ENCODE data around the gene PACSIN3.

The PACSIN3 gene

DNA sequence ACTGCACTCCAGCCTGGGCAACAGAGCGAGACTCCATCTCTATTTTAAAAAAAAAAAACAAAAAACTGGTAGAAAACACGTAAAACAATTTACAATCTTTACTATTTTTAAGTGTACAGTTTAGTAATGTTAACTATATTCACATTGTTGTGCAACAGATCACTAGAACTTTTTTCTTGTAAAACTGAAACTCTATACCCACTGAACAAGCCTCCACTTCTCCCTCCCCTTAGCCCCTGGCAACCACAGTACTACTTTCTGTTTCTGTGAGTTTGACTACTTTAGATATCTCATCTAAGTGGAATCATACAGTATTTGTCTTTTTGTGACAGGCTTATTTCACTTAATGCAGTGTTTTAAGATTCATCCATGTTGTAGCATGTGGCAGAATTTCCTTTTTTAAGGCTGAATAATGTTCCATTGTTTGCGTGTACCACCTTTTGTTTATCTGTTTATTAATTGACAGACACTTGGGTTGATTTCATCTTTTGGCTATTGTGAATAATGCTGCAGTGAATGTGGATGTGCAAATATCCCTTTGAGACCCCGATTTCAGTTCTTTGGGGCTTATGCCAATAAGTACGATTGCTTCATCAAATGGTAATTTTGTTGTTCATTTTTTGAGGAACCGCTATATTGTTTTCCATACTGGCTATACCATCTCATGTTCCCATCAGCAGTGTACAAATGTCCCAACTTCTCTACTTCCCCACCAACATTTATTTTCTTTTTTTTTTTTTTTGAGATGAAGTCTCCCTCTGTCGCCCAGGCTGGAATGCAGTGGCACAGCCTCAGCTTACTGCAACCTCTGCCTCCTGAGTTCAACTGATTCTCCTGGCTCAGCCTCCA is 39.5 kb upstream of the PACSIN3 start:
- Histone ChIP-seq H3K4me1 (ENCODE audit: control insufficient read depth, low read length) (peaks cover 14% of the 10 kb centered on the region), H3K9me3 (ENCODE audit: control insufficient read depth, insufficient read depth, low read length) (no peaks in the 10 kb centered on the region), H3K27me3 (ENCODE audit: control insufficient read depth, low read length) (no peaks in the 10 kb centered on the region), H3K27ac (ENCODE audit: low read depth, low read length) (no peak overlapping the region), H3K36me3 (ENCODE audit: control insufficient read depth, low read length) (peaks cover 9% of the 10 kb centered on the region), H3K79me2 (ENCODE audit: control insufficient read depth, low read length) (no peaks in the 10 kb centered on the region), H3K4me3 (ENCODE audit: low read length) (no peak overlapping the region), H3K4me2 (ENCODE audit: low read length) (no peak overlapping the region), H3K9me2 (replicated peaks; ENCODE audit: control insufficient read depth, low read length) (no peaks in the 10 kb centered on the region), H3F3A (ENCODE audit: control insufficient read depth, insufficient read depth) (no peaks in the 10 kb centered on the region), H4K20me1 (ENCODE audit: control insufficient read depth, insufficient read depth, low read depth, low read length) (no peaks in the 10 kb centered on the region)
- TF ChIP-seq EZH2phosphoT487 (IDR thresholded peaks at IDR 0.05; ENCODE audit: borderline replicate concordance, low read length) = no peak
- TF ChIP-seq, protein P1, sequence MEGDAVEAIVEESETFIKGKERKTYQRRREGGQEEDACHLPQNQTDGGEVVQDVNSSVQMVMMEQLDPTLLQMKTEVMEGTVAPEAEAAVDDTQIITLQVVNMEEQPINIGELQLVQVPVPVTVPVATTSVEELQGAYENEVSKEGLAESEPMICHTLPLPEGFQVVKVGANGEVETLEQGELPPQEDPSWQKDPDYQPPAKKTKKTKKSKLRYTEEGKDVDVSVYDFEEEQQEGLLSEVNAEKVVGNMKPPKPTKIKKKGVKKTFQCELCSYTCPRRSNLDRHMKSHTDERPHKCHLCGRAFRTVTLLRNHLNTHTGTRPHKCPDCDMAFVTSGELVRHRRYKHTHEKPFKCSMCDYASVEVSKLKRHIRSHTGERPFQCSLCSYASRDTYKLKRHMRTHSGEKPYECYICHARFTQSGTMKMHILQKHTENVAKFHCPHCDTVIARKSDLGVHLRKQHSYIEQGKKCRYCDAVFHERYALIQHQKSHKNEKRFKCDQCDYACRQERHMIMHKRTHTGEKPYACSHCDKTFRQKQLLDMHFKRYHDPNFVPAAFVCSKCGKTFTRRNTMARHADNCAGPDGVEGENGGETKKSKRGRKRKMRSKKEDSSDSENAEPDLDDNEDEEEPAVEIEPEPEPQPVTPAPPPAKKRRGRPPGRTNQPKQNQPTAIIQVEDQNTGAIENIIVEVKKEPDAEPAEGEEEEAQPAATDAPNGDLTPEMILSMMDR (IDR thresholded peaks at IDR 0.05; ENCODE audit: low read depth, low read length, poor library complexity, severe bottlenecking) = no peak

DNA sequence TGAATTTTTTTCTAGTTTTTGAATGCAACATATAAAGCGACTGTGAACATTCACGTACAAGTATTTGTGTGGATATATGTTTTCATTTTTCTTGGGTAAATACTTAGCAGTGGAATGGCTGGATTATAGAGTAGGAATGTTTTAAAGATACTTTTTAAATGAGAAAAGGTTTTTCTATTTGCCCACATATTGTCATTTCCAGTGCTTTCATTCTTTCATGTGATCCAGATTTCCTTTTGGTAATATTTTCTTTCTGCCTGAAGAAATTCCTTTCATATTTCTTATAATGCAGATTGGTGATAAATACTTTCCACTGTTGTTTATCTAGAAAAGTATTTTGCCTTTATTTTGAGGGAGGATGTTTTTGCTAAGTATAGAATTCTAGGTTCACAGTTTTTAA is 36.5 kb upstream of the PACSIN3 start:
- Histone ChIP-seq H3K9me3 (ENCODE audit: control insufficient read depth, insufficient read depth, low read length) (no peaks in the 10 kb centered on the region), H4K20me1 (ENCODE audit: control insufficient read depth, insufficient read depth, low read depth, low read length) (no peaks in the 10 kb centered on the region), H3K36me3 (ENCODE audit: control insufficient read depth, low read length) (peaks cover 28% of the 10 kb centered on the region), H3F3A (ENCODE audit: control insufficient read depth, insufficient read depth) (no peaks in the 10 kb centered on the region; the same call in 1 of the 2 replicates), H3K79me2 (ENCODE audit: control insufficient read depth, low read length) (peaks cover 4% of the 10 kb centered on the region; the same call in 1 of the 2 replicates), H3K4me3 (ENCODE audit: low read length) (no peak overlapping the region), H3K4me1 (ENCODE audit: control insufficient read depth, low read length) (peaks cover 34% of the 10 kb centered on the region), H3K9me2 (replicated peaks; ENCODE audit: control insufficient read depth, low read length) (no peaks in the 10 kb centered on the region), H3K27me3 (ENCODE audit: control insufficient read depth, low read length) (no peaks in the 10 kb centered on the region), H3K27ac (ENCODE audit: low read depth, low read length) (no peak overlapping the region), H3K4me2 (ENCODE audit: low read length) (no peak overlapping the region)
- no peak for TF ChIP-seq EZH2phosphoT487 (IDR thresholded peaks at IDR 0.05; ENCODE audit: borderline replicate concordance, low read length)
- TF ChIP-seq, protein P1 (IDR thresholded peaks at IDR 0.05; ENCODE audit: low read depth, low read length, poor library complexity, severe bottlenecking) = no peak

DNA sequence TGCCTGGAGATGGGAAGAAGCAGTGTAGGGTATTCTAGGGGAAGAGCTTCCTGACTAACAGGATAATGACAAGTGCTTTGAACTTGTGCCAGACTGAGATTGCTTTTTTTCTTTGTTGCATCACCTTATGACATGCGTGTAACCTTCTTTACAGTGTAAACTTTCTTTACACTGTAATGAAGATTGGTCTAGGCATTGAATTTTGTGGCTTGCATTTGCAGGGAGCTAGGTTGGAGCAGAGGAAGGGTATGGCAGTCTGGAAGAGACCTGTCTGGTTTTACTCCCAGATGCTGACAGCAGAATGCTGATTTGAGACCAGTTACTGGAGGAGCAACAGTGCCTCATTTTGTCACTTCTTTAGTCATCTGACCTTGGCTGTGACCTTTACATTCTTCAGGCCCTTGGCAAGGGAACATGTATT is 34.2 kb upstream of the PACSIN3 start:
- Histone ChIP-seq H3K4me3 (ENCODE audit: low read length) (no peak overlapping the region), H3K36me3 (ENCODE audit: control insufficient read depth, low read length) (peaks cover 31% of the 10 kb centered on the region), H4K20me1 (ENCODE audit: control insufficient read depth, insufficient read depth, low read depth, low read length) (no peaks in the 10 kb centered on the region), H3K79me2 (ENCODE audit: control insufficient read depth, low read length) (peaks cover 18% of the 10 kb centered on the region), H3K9me3 (ENCODE audit: control insufficient read depth, insufficient read depth, low read length) (no peaks in the 10 kb centered on the region), H3K27ac (ENCODE audit: low read depth, low read length) (no peak overlapping the region), H3K9me2 (replicated peaks; ENCODE audit: control insufficient read depth, low read length) (no peaks in the 10 kb centered on the region), H3K4me2 (ENCODE audit: low read length) (no peak overlapping the region), H3K4me1 (ENCODE audit: control insufficient read depth, low read length) (peaks cover 54% of the 10 kb centered on the region), H3K27me3 (ENCODE audit: control insufficient read depth, low read length) (no peaks in the 10 kb centered on the region), H3F3A (ENCODE audit: control insufficient read depth, insufficient read depth) (peaks cover 4% of the 10 kb centered on the region)
- TF ChIP-seq EZH2phosphoT487 (IDR thresholded peaks at IDR 0.05; ENCODE audit: borderline replicate concordance, low read length) = no peak
- TF ChIP-seq, protein P1 (IDR thresholded peaks at IDR 0.05; ENCODE audit: low read depth, low read length, poor library complexity, severe bottlenecking) = no peak
